Ascending aorta (tissue), 2 donors: ENCODE results near the gene TKT. TPM values are rescaled to one million over a fixed set of nuclear protein-coding genes. Genes with fewer than 3 reads are reported as not detected.

Experiments used
- DNase-seq, 2 donors: peaks; one replicate each; pipeline ENCODE4 v3.0.0-alpha.2; 2019; ENCODE audit warnings: low spot score in 2 of 2
- H3K27ac ChIP-seq, 2 donors: fragments of 200-600 bp; sonication (generic); one replicate each; pipeline ENCODE4 v1.5.1; 2016 to 2017; ENCODE audit warnings: mild to moderate bottlenecking in 1 of 2
- H3K27me3 ChIP-seq: fragments of 200-600 bp; sonication (generic); one replicate; pipeline ENCODE4 v1.5.1; 2017
- H3K36me3 ChIP-seq, 2 donors: fragments of 200-600 bp; sonication (generic); one replicate each; pipeline ENCODE4 v1.5.1; 2016
- H3K4me1 ChIP-seq, 2 donors: fragments of 200-600 bp; sonication (generic); one replicate each; pipeline ENCODE4 v1.5.1; 2016 to 2017; ENCODE audit warnings: mild to moderate bottlenecking in 1 of 2
- H3K4me3 ChIP-seq, 2 donors: fragments of 200-600 bp; sonication (generic); one replicate each; pipeline ENCODE4 v1.5.1; 2016 to 2017; ENCODE audit warnings: mild to moderate bottlenecking in 1 of 2
- H3K9me3 ChIP-seq, 2 donors: fragments of 200-600 bp; sonication (generic); one replicate each; pipeline ENCODE4 v1.5.1; 2016
- intact Hi-C: fragments of 100-400 bp; cut with DNase I; formaldehyde crosslinking; loops from one replicate; pipeline ENCODE4 v1.15.1; 2023
- total RNA-seq: library from RNA; depleted of rRNA; stranded (reverse); fragments of >200 nt; gene quantifications from one replicate; pipeline ENCODE4 v1.1.0, GENCODE V29; 2016
- TF ChIP-seq, protein P1 (sequence below), 3 experiments: fragments of 200-600 bp in 2 of 3; fragments of 450-650 bp in 1 of 3; sonication (generic) in 2 of 3; IDR thresholded peaks; one replicate each; pipeline ENCODE4 v1.5.1; 2016 to 2019; ENCODE audit warnings: antibody characterized with exemption in 3 of 3, mild to moderate bottlenecking in 1 of 3, moderate library complexity in 1 of 3

The TKT gene
- total RNA-seq, 1 donor from 2014 or later, result 219 TPM

DNA sequence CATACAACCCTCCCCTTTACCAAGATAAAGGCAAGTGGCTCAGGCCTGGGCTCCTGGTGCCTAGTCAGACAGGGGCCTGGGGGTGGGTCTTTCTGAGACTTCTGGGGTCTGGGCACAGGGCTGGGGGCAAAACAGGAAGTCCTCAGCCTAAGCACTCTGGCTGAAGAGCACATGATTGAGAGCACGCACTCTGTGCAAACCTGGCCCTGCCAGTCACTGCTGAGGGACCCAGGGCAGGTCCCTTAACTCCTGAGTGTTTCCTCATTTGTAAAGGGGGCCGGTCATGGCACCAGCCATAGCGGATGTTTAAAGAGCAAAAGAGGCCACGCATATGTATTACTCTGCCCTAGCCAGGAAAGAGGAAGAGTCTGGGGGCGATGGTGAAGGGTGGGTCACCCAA is 16.0 kb downstream of the TKT start:
- H3K27ac ChIP-seq, result peak overlapping the region; percentile 56 to 73
- no peak overlapping the region for H3K4me3 ChIP-seq
- H3K27me3 ChIP-seq, result no peaks in the 10 kb centered on the region
- H3K4me1 ChIP-seq, result peaks cover 9 to 24% of the 10 kb centered on the region in 2 donors
- peaks cover 50 to 52% of the 10 kb centered on the region in 2 donors for H3K36me3 ChIP-seq
- no peaks in the 10 kb centered on the region for H3K9me3 ChIP-seq
- intact Hi-C loops, result loop anchor here (2.0 kb wide), 1 partner anchor 15 kb away; no protein-coding TSS in a partner anchor
- DNase-seq, result no peak
- TF ChIP-seq, protein P1, sequence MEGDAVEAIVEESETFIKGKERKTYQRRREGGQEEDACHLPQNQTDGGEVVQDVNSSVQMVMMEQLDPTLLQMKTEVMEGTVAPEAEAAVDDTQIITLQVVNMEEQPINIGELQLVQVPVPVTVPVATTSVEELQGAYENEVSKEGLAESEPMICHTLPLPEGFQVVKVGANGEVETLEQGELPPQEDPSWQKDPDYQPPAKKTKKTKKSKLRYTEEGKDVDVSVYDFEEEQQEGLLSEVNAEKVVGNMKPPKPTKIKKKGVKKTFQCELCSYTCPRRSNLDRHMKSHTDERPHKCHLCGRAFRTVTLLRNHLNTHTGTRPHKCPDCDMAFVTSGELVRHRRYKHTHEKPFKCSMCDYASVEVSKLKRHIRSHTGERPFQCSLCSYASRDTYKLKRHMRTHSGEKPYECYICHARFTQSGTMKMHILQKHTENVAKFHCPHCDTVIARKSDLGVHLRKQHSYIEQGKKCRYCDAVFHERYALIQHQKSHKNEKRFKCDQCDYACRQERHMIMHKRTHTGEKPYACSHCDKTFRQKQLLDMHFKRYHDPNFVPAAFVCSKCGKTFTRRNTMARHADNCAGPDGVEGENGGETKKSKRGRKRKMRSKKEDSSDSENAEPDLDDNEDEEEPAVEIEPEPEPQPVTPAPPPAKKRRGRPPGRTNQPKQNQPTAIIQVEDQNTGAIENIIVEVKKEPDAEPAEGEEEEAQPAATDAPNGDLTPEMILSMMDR (IDR thresholded peaks at IDR 0.05), result no peak

DNA sequence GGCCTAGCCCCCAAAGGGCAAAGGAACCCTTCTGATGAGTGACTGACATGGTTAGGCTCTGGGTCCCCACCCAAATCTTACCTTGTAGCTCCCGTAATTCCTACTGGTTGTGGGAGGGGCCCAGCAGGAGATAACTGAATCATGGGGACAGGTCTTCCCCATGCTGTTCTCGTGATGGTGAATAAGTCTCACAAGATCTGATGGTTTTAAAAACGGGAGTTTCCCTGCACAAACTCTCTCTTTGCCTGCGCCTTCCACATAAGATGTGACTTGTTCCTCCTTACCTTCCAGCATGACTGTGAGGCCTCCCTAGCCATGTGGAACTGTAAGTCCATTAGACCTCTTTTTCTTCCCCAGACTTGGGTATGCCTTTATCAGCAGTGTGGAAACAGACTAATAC is 16.9 kb downstream of the TKT start:
- Histone ChIP-seq H3K4me1 (peaks cover 9 to 20% of the 10 kb centered on the region in 2 donors), H3K9me3 (no peaks in the 10 kb centered on the region), H3K27me3 (no peaks in the 10 kb centered on the region), H3K4me3 (no peak overlapping the region), H3K27ac (peak overlapping the region; percentile 56 to 73), H3K36me3 (peaks cover 59 to 62% of the 10 kb centered on the region in 2 donors)
- DNase-seq, result no peak
- intact Hi-C loops, result loop anchor here (2.0 kb wide), 1 partner anchor 16 kb away; no protein-coding TSS in a partner anchor
- TF ChIP-seq, protein P1 (IDR thresholded peaks at IDR 0.05), result no peak

DNA sequence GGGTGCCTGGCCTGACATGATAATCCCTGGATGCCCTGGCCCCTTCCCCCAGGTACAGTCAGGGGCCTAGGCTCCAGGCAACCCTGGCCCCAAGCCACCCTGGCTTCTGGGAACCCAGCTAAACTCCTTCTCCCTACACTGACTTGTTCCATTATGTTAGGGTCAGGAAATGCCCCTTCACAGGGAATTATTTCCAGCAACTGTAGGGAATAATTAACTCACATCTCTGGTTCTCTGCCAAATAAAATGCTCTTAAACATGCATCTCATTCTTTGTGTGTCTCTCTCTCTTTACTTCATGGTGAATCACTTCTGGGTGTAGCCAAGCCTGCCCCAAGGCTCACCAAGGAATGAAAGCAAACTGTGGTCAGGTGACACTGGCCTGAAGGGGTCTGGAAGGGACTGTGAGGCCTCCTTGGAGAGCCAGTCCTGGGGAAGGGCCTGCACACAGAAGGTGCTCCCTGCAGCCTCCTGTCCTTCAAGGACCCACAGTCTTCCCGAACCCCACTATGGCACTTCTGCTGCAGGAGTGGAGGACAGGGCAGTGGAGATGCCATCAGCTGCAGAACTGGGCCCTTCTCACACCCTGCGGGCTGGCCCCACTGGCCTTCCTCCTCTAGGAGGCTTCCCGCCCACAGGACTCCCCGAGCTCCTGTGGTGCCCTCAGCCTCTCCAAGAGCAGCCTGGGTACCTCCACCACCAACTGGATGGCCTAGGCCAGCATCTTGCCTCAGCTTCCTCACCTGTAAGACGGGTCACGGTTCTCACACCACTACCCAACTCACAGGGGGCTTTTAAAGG is 17.6 kb downstream of the TKT start:
- TF ChIP-seq, protein P1 (IDR thresholded peaks at IDR 0.05), result no peak
- peaks cover 9 to 18% of the 10 kb centered on the region in 2 donors for H3K4me1 ChIP-seq

DNA sequence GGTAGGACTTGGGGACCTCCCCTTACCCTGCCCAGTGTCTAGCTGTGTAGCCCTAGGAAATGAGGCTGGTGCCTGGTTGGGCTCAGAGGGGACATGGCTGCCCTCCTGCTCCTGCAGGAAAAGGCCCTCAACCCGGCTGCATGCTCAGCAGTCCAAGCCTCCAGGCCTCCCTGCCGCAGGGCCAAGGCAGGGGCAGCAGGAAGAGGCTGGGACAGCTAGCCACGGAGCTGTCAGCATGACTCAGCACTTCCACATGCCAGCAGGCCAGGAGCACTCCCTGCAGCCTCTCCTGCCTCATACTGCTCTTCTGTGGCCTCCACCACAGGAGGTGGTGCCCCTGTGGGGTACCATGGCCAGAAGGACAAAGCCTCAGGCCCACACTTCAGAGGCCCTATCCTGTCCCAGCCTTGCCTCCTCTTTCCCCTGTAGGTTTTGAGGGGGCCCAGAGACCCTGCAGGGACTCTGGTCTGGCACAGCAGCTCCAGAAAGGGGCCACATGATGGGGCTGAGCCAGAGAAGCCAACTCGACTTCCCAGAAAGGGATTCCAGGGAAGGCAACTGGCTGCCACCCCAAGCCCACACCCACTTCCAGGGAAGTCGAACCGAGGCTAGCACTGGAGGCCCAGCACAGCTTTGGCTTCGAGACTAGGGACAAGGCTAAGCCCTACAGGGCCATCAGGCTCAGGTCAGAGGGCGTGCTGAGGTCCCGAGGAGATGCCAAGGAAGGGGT is 19.5 kb downstream of the TKT start:
- intact Hi-C loops, result no loop called here
- Histone ChIP-seq H3K4me1 (peaks cover 9 to 12% of the 10 kb centered on the region in 2 donors), H3K36me3 (peaks cover 78 to 79% of the 10 kb centered on the region in 2 donors), H3K4me3 (no peak overlapping the region), H3K27me3 (no peaks in the 10 kb centered on the region), H3K27ac (peak overlapping the region; percentile 73 to 81), H3K9me3 (no peaks in the 10 kb centered on the region)
- TF ChIP-seq, protein P1 (IDR thresholded peaks at IDR 0.05), result no peak
- DNase-seq, result peak; percentile 40 to 82

More for the DNA sequence above, 17.6 kb downstream of the TKT start:
- no peak overlapping the region for H3K4me3 ChIP-seq
- peaks cover 65 to 68% of the 10 kb centered on the region in 2 donors for H3K36me3 ChIP-seq
- DNase-seq, result no peak
- H3K9me3 ChIP-seq, result no peaks in the 10 kb centered on the region
- H3K27ac ChIP-seq, result peak overlapping the region; percentile 56 to 73
- H3K27me3 ChIP-seq, result no peaks in the 10 kb centered on the region
- intact Hi-C loops, result loop anchor here (2.0 kb wide), 1 partner anchor 17 kb away; no protein-coding TSS in a partner anchor

DNA sequence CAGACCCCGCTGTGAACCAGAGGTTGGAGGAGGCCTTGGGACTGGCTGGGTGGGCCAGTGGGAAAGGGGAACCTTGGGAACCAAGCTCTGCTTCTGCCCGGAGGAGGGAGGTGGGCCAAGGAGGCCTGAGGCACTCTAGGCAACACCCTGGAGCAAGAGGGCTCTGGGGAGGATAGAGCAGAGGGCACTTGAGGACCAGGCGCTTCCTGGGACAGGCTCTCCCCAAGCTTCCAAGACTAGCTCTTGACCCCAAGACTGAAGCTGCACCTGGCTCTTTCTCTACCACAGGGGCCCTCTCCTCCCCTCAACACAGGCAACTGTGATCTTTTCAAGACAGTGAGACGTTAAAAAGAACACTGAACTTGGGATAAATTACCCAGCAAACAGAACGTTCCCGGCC is 20.3 kb downstream of the TKT start:
- Histone ChIP-seq H3K4me3 (no peak overlapping the region), H3K4me1 (peaks cover 9 to 12% of the 10 kb centered on the region in 2 donors), H3K27me3 (no peaks in the 10 kb centered on the region), H3K9me3 (no peaks in the 10 kb centered on the region), H3K27ac (peak overlapping the region; percentile 73 to 81), H3K36me3 (peaks cover 78 to 79% of the 10 kb centered on the region in 2 donors)
- intact Hi-C loops, result no loop called here
- TF ChIP-seq, protein P1 (IDR thresholded peaks at IDR 0.05), result no peak
- no peak for DNase-seq
